Uterus (tissue), 4 donors: Measurements from ENCODE around the gene SYNE1. TPM values are rescaled to one million over a fixed set of nuclear protein-coding genes. Genes with fewer than 3 reads are reported as not detected.
"Not testable (repeated sequence)": the region's sequence is repeated elsewhere in the genome, so short reads cannot be mapped to it uniquely, and the experiment has no call there.

Experiments
- DNase-seq, 2 donors: peaks; one replicate each; pipeline ENCODE4 v3.0.0-alpha.2; 2019 to 2020
- H3K27ac ChIP-seq, 2 donors: fragments of 200-600 bp; sonication (generic); 1 replicate in 1 of 2; 2 replicates in 1 of 2; pipeline ENCODE4 v1.5.1; 2016 to 2018
- H3K27me3 ChIP-seq, 2 donors: fragments of 200-600 bp; sonication (generic); one replicate each; pipeline ENCODE4 v1.5.1; 2018 to 2019; ENCODE audit warnings: control low read depth in 1 of 2
- H3K36me3 ChIP-seq, 2 donors: fragments of 200-600 bp; sonication (generic); one replicate each; pipeline ENCODE4 v1.5.1; 2019; ENCODE audit warnings: control low read depth in 1 of 2
- H3K4me1 ChIP-seq, 2 donors: fragments of 200-600 bp; sonication (generic); one replicate each; pipeline ENCODE4 v1.5.1; 2018 to 2019; ENCODE audit warnings: control low read depth in 1 of 2
- H3K4me3 ChIP-seq, 2 donors: fragments of 200-600 bp; sonication (generic); 1 replicate in 1 of 2; 2 replicates in 1 of 2; pipeline ENCODE4 v1.5.1; 2018 to 2019; ENCODE audit warnings: mild to moderate bottlenecking in 1 of 2
- H3K9me3 ChIP-seq, 2 donors: fragments of 200-600 bp; sonication (generic); one replicate each; pipeline ENCODE4 v1.5.1; 2019; ENCODE audit warnings: control low read depth in 1 of 2
- POLR2A ChIP-seq, 2 donors: fragments of 450-650 bp; IDR thresholded peaks; one replicate each; pipeline ENCODE4 v1.6.1; 2016; ENCODE audit warnings: antibody characterized with exemption in 2 of 2, mild to moderate bottlenecking in 1 of 2, moderate library complexity in 1 of 2
- intact Hi-C: fragments of 100-400 bp; cut with DNase I; formaldehyde crosslinking; loops from one replicate; pipeline ENCODE4 v1.15.1; 2023; ENCODE audit warnings: low total_unique reads
- total RNA-seq, 4 donors: library from RNA; depleted of rRNA in 3 of 4; stranded (reverse); fragments of >200 nt in 3 of 4; gene quantifications; one replicate each; pipeline versions ENCODE4 v1.1.0 to v1.2.4, GENCODE V29; 2014 to 2023
- TF ChIP-seq, protein P1 (sequence below), 4 experiments: fragments of 200-600 bp in 2 of 4; fragments of 450-650 bp in 2 of 4; sonication (generic) in 2 of 4; IDR thresholded peaks; one replicate each; pipeline ENCODE4 v1.5.1; 2016 to 2019; ENCODE audit warnings: antibody characterized with exemption in 4 of 4, mild to moderate bottlenecking in 2 of 4, moderate library complexity in 1 of 4
- donor health status: DM: yes; HTN: yes; CAD: no.

SYNE1 gene
- total RNA-seq, 4 donors from 2014 or later = 134 to 339 (median 181) TPM

GRCh38 chr6:152534541-152534940 lies 102.6 kb downstream of the SYNE1 start:
- intact Hi-C loops = no loop called here
- H3K4me3 ChIP-seq = no peak overlapping the region
- H3K9me3 ChIP-seq = peaks cover 0 to 5% of the 10 kb centered on the region in 2 donors
- H3K27me3 ChIP-seq = no peaks in the 10 kb centered on the region
- no peaks in the 10 kb centered on the region for H3K4me1 ChIP-seq
- H3K36me3 ChIP-seq = no peaks in the 10 kb centered on the region
- no peak for DNase-seq
- H3K27ac ChIP-seq = no peak overlapping the region
- TF ChIP-seq POLR2A (IDR thresholded peaks at IDR 0.05) = no peak
- TF ChIP-seq, protein P1, sequence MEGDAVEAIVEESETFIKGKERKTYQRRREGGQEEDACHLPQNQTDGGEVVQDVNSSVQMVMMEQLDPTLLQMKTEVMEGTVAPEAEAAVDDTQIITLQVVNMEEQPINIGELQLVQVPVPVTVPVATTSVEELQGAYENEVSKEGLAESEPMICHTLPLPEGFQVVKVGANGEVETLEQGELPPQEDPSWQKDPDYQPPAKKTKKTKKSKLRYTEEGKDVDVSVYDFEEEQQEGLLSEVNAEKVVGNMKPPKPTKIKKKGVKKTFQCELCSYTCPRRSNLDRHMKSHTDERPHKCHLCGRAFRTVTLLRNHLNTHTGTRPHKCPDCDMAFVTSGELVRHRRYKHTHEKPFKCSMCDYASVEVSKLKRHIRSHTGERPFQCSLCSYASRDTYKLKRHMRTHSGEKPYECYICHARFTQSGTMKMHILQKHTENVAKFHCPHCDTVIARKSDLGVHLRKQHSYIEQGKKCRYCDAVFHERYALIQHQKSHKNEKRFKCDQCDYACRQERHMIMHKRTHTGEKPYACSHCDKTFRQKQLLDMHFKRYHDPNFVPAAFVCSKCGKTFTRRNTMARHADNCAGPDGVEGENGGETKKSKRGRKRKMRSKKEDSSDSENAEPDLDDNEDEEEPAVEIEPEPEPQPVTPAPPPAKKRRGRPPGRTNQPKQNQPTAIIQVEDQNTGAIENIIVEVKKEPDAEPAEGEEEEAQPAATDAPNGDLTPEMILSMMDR (IDR thresholded peaks at IDR 0.05) = no peak

- H3K27me3 ChIP-seq = no peaks in the 10 kb centered on the region
- intact Hi-C loops = no loop called here
- DNase-seq = no peak
Measured at GRCh38 chr6:152532556-152533422, 104.4 kb downstream of the SYNE1 start.

DNA sequence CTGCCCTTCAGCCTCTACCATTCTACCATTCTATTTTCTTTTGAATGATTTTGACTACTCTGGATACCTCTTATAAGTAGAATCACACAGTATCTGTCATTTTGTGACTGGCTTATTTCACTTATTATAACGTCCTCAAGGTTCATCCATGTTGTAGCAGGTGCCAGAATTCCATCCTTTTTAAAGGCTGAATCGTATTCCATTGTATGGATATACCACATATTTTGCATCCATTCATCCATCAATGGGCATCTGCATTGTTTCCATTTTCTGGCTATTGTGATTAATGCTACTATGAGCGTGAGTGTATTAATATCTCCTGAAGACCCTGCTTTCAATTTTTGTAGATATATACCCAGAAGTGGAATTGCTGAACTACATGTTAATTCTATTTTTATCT lies 105.5 kb downstream of the SYNE1 start:
- intact Hi-C loops = no loop called here
- TF ChIP-seq POLR2A (IDR thresholded peaks at IDR 0.05) = no peak
- TF ChIP-seq, protein P1 (IDR thresholded peaks at IDR 0.05) = no peak
- Histone ChIP-seq H3K9me3 (peaks cover 0 to 5% of the 10 kb centered on the region in 2 donors), H3K36me3 (no peaks in the 10 kb centered on the region), H3K27me3 (no peaks in the 10 kb centered on the region), H3K4me1 (no peaks in the 10 kb centered on the region), H3K27ac (no peak overlapping the region), H3K4me3 (no peak overlapping the region)
- DNase-seq = no peak

More at GRCh38 chr6:152532556-152533422, 104.4 kb downstream of the SYNE1 start:
- Histone ChIP-seq H3K4me1 (no peaks in the 10 kb centered on the region), H3K36me3 (no peaks in the 10 kb centered on the region), H3K27ac (no peak overlapping the region), H3K9me3 (peaks cover 0 to 5% of the 10 kb centered on the region in 2 donors), H3K4me3 (no peak overlapping the region)
- no peak for TF ChIP-seq POLR2A (IDR thresholded peaks at IDR 0.05)
- TF ChIP-seq, protein P1 (IDR thresholded peaks at IDR 0.05) = no peak

- DNase-seq = no peak
- no peak overlapping the region for H3K27ac ChIP-seq
- H3K9me3 ChIP-seq = peaks cover 0 to 5% of the 10 kb centered on the region in 2 donors
- no peaks in the 10 kb centered on the region for H3K27me3 ChIP-seq
- no peaks in the 10 kb centered on the region for H3K4me1 ChIP-seq
- intact Hi-C loops = no loop called here
- no peak for TF ChIP-seq POLR2A (IDR thresholded peaks at IDR 0.05)
- TF ChIP-seq, protein P1 (IDR thresholded peaks at IDR 0.05) = no peak
- no peaks in the 10 kb centered on the region for H3K36me3 ChIP-seq
- H3K4me3 ChIP-seq = no peak overlapping the region
Measured at GRCh38 chr6:152529369-152529768, 107.8 kb downstream of the SYNE1 start.

GRCh38 chr6:152514120-152514519 lies 123.0 kb downstream of the SYNE1 start:
- H3K4me3 ChIP-seq, intact Hi-C loops, H3K36me3 ChIP-seq, H3K27ac ChIP-seq, H3K9me3 ChIP-seq, H3K27me3 ChIP-seq, H3K4me1 ChIP-seq, DNase-seq: not testable (repeated sequence)
